A673 (cell line): Measurements from ENCODE around the gene CABLES1.

ENCODE experiments used
- EZH2 ChIP-seq: fragments of 200-600 bp; sonication (generic); IDR thresholded peaks from 2 replicates; pipeline ENCODE4 v1.6.1; 2017; ENCODE audit warnings: borderline replicate concordance, low read depth, mild to moderate bottlenecking, mixed read lengths, antibody characterized with exemption, low read length; ENCODE audit not compliant: poor library complexity, severe bottlenecking
- TF ChIP-seq, protein P1 (sequence below): fragments of 300-800, 200-600 bp; sonication (generic); conservative IDR thresholded peaks from 2 replicates; pipeline ENCODE4 v1.5.1; 2017; ENCODE audit warnings: low read depth, mild to moderate bottlenecking, antibody characterized with exemption, low read length, moderate library complexity, mixed read lengths

DNA sequence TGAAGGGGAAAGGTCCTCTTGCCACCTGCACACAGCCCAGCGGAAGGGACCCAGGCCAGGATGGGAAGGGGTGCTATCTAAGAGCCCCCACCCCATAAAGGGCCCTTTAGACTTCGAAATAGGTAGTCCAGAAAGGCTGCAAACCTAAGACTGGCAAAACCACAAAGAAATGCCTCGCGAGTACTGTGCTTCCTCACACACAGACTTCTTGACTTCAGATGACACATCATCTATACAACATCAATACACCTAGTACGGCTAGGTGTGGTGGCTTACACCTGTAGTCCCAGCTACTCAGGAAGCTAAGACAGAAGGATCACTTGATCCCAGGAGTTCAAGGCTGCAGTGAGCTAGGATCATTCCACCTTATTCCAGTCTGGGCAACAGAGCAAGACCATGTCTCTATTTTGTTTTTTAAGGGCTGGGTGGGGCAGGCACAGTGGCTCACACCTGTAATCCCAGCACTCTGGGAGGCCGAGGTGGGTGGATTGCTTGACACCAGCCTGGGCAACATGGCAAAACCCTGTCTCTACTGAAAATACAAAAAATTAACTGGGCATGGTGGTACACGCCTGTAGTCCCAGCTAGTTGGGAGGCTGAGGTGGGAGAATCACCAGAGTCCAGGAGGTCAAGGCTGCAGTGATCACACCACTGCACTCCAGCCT lies 125.8 kb downstream of the CABLES1 start:
- TF ChIP-seq, protein P1, sequence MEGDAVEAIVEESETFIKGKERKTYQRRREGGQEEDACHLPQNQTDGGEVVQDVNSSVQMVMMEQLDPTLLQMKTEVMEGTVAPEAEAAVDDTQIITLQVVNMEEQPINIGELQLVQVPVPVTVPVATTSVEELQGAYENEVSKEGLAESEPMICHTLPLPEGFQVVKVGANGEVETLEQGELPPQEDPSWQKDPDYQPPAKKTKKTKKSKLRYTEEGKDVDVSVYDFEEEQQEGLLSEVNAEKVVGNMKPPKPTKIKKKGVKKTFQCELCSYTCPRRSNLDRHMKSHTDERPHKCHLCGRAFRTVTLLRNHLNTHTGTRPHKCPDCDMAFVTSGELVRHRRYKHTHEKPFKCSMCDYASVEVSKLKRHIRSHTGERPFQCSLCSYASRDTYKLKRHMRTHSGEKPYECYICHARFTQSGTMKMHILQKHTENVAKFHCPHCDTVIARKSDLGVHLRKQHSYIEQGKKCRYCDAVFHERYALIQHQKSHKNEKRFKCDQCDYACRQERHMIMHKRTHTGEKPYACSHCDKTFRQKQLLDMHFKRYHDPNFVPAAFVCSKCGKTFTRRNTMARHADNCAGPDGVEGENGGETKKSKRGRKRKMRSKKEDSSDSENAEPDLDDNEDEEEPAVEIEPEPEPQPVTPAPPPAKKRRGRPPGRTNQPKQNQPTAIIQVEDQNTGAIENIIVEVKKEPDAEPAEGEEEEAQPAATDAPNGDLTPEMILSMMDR: no peak
- no peak for TF ChIP-seq EZH2
